Gastroesophageal sphincter (tissue), 3 donors: ENCODE measurements around the gene CIZ1.

Source experiments
- POLR2A ChIP-seq, 2 donors: fragments of 450-650 bp; IDR thresholded peaks; one replicate each; pipeline ENCODE4 v1.6.1; 2017; ENCODE audit warnings: antibody characterized with exemption in 2 of 2, mild to moderate bottlenecking in 2 of 2, moderate library complexity in 1 of 2
- POLR2AphosphoS5 ChIP-seq: sonication (generic); formaldehyde crosslinking; IDR thresholded peaks from one replicate; pipeline ENCODE4 v1.6.1; 2017; ENCODE audit warnings: antibody characterized with exemption
- TF ChIP-seq, protein P1 (sequence below), 4 experiments: fragments of 200-600 bp in 2 of 4; fragments of 450-650 bp in 2 of 4; sonication (generic) in 1 of 4; IDR thresholded peaks; one replicate each; pipeline ENCODE4 v1.5.1; 2017 to 2019; ENCODE audit warnings: antibody characterized with exemption in 4 of 4, mild to moderate bottlenecking in 2 of 4, moderate library complexity in 2 of 4

DNA sequence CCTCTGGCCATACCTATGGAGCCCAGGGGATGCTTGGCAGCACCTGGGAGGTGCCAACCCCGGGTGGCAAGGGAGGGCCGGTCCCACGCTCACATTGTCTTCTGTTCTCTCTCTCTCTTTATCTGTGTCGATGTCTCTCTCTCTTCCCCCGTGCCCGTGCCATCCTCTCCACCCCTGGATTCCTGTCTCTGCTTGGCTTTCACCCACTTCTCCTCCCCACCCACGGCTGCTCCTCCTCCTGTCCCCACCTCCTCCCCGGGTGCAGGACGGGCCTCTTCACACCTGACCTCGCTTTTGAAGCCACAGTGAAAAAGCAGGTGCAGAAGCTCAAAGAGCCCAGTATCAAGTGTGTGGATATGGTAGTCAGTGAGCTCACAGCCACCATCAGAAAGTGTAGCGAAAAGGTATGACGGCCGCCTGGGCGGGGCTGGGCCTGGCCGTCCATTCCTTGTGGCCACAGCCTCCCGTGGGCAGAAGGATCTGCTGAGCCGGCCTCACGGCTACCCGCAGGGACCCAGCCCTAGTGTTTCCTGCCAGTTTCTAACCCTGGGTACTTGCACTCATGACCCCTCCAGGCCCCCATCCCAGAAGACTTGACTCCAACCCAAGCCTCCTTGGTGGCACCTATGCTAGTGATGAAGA lies 34.5 kb upstream of the CIZ1 start:
- no peak for TF ChIP-seq POLR2A (IDR thresholded peaks at IDR 0.05)
- TF ChIP-seq, protein P1, sequence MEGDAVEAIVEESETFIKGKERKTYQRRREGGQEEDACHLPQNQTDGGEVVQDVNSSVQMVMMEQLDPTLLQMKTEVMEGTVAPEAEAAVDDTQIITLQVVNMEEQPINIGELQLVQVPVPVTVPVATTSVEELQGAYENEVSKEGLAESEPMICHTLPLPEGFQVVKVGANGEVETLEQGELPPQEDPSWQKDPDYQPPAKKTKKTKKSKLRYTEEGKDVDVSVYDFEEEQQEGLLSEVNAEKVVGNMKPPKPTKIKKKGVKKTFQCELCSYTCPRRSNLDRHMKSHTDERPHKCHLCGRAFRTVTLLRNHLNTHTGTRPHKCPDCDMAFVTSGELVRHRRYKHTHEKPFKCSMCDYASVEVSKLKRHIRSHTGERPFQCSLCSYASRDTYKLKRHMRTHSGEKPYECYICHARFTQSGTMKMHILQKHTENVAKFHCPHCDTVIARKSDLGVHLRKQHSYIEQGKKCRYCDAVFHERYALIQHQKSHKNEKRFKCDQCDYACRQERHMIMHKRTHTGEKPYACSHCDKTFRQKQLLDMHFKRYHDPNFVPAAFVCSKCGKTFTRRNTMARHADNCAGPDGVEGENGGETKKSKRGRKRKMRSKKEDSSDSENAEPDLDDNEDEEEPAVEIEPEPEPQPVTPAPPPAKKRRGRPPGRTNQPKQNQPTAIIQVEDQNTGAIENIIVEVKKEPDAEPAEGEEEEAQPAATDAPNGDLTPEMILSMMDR (IDR thresholded peaks at IDR 0.05): no peak
- TF ChIP-seq POLR2AphosphoS5: no peak
